Right renal pelvis (tissue), 4 donors: ENCODE results near the gene LARP4. TPM values are rescaled to one million over a fixed set of nuclear protein-coding genes. Genes with fewer than 3 reads are reported as not detected.
"Not testable (repeated sequence)": the region's sequence is repeated elsewhere in the genome, so short reads cannot be mapped to it uniquely, and the experiment has no call there.

Source experiments
- DNase-seq, 4 donors: peaks; one replicate each; pipeline ENCODE4 v3.0.0-alpha.2; 2013; ENCODE audit warnings: low read depth in 4 of 4, low spot score in 3 of 4, missing footprints in 1 of 4
- polyA plus RNA-seq, 4 donors: library from polyadenylated mRNA; unstranded; fragments of 120-200 nt; gene quantifications; one replicate each; pipeline ENCODE4 v1.2.1, GENCODE V29; 2013; ENCODE audit not compliant: insufficient read length in 4 of 4

Gene LARP4
- polyA plus RNA-seq, 4 donors = 35.4 to 48.7 (median 47.2) TPM

DNA sequence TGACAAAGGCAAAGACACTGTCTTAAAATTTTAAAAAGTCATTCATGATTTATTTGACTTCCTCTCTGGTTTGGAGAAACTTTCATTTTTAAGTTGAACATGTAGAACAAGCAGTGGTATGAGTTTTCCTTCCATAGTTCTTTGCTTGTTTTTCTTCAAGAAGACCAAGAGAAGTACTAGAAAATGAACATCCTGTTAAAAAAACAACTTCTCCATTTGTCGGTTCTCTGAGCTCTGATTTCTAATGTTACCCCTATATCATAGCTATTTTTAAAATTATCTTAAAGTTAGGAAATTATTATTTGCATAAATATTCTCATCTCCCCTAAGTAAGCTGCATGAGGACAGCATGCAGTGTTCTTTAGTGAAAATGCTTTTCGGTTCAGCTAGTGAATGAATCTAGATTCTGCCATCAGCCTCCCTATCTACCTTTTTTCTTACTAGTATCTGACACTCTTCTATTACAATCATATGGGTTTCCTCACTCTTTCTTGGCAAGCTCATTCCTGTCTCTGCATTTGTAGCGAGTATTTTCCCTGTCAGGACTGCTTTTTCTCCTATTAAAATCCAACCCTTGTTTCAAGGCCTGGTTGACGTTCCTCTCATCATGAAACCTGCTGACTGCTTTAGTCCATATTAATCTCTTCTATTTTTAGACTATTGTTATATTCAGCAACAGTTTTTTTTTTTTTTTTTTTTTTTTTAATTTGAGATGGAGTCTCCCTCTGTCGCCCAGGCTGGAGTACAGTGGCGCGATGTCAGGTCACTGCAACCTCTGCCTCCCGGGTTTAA is 119.9 kb downstream of the LARP4 start:
- DNase-seq = no peak

GRCh38 chr12:50521781-50522180 is 121.1 kb downstream of the LARP4 start:
- DNase-seq = not testable (repeated sequence)

- no peak for DNase-seq
Measured at GRCh38 chr12:50523772-50524171, 123.1 kb downstream of the LARP4 start.

DNA sequence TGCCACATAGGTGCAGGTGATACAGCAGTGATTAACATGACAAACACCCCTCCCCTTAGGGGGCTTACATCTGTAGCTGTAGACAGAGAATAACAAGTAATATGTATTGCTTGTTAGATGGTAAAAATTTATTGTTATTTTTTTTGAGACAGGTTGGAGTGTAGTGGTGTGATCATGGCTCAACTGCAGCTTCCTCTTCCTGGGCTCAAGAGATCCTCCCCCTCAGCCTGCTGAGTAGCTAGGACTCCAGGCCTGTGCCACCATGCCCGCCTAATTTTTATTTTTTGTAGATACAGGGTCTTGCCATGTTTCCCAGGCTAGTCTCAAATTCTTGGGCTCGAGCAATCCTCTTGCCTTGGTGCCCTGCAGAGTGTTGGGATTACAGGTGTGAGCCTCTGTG is 123.9 kb downstream of the LARP4 start:
- no peak for DNase-seq

- DNase-seq = no peak
Measured at GRCh38 chr12:50525422-50525821, 124.7 kb downstream of the LARP4 start.

GRCh38 chr12:50527359-50527726 is 126.7 kb downstream of the LARP4 start:
- no peak for DNase-seq

- no peak for DNase-seq
Measured at GRCh38 chr12:50528800-50529199, 128.1 kb downstream of the LARP4 start.

- DNase-seq = no peak
Measured at GRCh38 chr12:50529345-50529744, 128.7 kb downstream of the LARP4 start.

Other genes with a start within 250 kb of the LARP4 start
- gene CERS5, start 233.5 kb upstream of the LARP4 start, polyA plus RNA-seq = 10 to 100 TPM; 72.5 to 82.9 (median 75.4) TPM
- 100 to 1,000 TPM in 1 of 4 donors, 10 to 100 TPM in 3; 77.5 to 107 (median 93.1) TPM for gene LIMA1, start 117.4 kb upstream of the LARP4 start, polyA plus RNA-seq
- under 1 TPM; 0.08 to 0.20 (median 0.17) TPM for gene FAM186A, start 4.3 kb upstream of the LARP4 start, polyA plus RNA-seq
- gene DIP2B, start 104.1 kb downstream of the LARP4 start, polyA plus RNA-seq = 10 to 100 TPM; 23.4 to 25.5 (median 24.9) TPM